Measurements from ENCODE around the gene USF3.

Gene USF3

DNA sequence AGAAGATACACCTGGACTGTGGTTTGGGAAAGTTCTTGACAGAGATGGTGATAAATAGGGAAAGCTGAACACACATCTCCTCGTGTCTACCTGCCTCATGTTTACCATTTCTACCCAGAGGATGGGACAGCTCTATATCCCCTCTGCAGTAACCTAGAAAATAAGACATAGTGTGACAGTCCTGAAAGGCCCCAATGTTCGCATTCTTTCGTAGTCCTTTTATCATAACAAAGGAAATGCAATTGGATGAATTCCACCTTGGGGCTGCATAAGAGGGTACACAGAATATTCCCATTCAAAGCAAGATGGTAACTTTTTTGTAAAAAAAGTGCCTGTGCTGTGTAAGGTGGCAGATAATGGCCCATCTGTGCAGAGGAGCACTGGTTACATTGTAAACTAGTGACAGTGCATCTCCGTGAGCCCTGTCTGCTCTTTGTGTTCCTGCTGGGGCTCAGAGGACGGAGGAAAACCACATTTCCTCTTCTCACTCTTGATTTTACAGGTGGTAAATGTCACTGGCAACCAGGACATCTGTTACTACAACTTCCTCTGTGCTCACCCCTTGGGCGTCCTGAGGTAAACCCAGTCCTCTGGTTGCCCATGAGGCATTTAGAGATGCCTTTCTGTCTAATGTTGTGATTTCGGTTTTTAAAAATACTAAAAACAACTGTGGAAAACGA is 89.8 kb downstream of the USF3 start:
- peak; percentile 42 for DNase-seq

DNA sequence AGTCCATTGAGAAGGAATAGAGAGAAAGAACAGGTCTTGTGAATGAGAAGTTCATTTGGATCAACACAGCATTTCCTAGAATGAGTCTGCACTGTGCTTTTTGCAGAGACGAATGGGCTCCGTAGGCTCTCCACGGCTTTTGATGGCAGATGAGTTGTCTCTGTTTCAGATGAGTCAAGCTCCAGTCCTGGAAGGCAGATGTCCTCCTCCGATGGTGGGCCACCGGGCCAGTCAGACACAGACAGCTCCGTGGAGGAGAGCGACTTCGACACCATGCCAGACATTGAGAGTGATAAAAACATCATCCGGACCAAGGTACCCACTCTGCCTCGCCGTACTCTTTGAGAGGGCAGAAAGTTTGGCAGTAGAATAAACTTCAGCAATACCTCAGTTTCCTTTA is 93.6 kb downstream of the USF3 start:
- DNase-seq, result no peak

DNA sequence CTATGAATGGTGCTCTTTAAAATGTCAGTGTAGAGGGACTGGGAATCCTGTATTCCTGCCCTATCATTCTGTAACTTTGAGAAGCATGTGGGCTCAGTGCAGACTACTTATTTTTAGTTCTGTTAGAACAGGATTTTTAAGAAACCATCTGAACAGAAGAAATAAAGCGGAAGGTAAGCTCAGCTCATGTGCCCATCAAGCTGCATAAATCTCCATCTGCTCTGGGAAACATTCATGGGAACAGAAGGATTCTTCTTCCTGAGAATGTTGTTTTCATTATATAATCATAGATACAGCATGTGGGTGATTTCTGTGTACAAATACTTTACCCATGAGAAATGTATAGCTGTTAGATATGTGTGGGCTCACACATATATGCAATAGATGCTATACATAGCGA is 94.2 kb downstream of the USF3 start:
- DNase-seq, result no peak

DNA sequence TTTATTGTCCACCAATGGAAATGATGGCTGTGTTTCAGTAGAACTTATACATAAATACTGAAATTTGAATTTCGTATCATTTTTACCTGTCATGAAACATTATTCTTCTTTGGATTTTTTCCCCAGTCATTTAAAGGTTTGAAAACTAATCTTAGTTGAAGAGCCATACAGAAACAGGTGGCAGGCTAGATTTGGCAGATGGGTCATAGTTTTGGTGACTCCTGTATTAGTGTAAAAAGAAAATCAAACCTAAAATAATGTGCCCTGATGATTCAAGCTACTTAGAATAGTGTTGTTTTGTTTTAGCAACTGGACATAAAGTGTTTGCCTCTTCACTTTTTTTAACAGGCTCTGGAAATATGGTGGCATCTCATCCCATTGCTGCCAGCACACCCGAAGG is 95.2 kb downstream of the USF3 start:
- DNase-seq, result no peak

DNA sequence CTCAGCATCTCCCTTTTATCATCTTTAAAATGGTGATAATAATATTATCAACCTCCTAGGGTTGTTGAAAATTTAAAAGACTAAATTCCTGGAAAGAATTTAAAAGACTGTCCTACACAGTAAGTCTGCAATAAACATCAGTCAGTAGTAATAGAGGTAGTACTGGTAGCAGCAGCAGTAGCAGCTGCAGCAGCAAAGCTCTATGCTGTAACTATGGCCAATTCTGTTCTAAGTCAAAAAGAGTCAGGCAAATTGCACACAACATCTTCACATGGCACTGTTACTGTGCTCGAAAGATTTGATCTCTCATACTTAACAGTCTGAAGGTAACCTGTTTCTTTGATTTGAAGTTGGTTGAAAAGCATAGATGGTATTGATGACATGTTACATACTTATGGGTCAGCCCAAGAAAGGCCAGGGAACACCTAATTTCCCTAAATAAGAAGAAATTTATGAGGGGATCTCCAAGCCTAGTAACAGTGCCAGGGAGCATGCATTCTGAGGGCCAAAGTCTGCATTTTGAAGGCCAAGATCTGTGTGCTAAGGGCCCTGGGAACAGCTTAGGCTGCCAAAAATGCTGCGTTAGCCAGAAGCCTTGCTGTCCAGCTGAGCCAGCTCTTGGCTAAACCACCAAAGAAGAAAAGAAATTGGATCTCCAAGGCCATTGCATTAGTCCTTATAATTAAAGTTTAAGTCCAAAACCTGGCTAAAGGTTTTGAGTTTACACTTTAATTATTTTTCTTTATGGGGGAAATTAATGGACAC is 95.8 kb downstream of the USF3 start:
- DNase-seq, result no peak
